ENCODE results near the gene DLX4.

Gene DLX4

GRCh38 chr17:49969134-49969759 lies at the start of gene DLX4:
TSS of gene DLX4 (plus strand) at chr17:49969190. CDS start at chr17:49969469, 279 bp downstream.
- H3K9ac ChIP-seq (ENCODE audit: low read length): no peak within 1 kb of the TSS
- H3K27ac ChIP-seq (ENCODE audit: low read length): no peak within 1 kb of the TSS
- H3K9me3 ChIP-seq (ENCODE audit: control insufficient read depth, low read depth, low read length): no peaks in the 10 kb centered on the region
- peaks cover 100% of the 10 kb centered on the region for H3K27me3 ChIP-seq (ENCODE audit: control insufficient read depth, insufficient read depth, low read length)
- H3K36me3 ChIP-seq (ENCODE audit: control insufficient read depth, low read depth, low read length): no peaks in the 10 kb centered on the region
- H3K4me3 ChIP-seq (ENCODE audit: low read length): peak within 1 kb of the TSS; percentile 73
- H3K4me1 ChIP-seq (ENCODE audit: control insufficient read depth, low read depth, low read length): peaks cover 10% of the 10 kb centered on the region

GRCh38 chr17:49920030-49920769 lies 48.8 kb upstream of the DLX4 start:
- peaks cover 7% of the 10 kb centered on the region for H3K27me3 ChIP-seq (ENCODE audit: control insufficient read depth, insufficient read depth, low read length)
- no peak overlapping the region for H3K27ac ChIP-seq (ENCODE audit: low read length)
- no peak overlapping the region for H3K9ac ChIP-seq (ENCODE audit: low read length)
- H3K4me1 ChIP-seq (ENCODE audit: control insufficient read depth, low read depth, low read length): no peaks in the 10 kb centered on the region
- no peak overlapping the region for H3K4me3 ChIP-seq (ENCODE audit: low read length)
- no peaks in the 10 kb centered on the region for H3K36me3 ChIP-seq (ENCODE audit: control insufficient read depth, low read depth, low read length)
- no peaks in the 10 kb centered on the region for H3K9me3 ChIP-seq (ENCODE audit: control insufficient read depth, low read depth, low read length)

GRCh38 chr17:49922095-49922494 lies 46.9 kb upstream of the DLX4 start:
- H3K36me3 ChIP-seq (ENCODE audit: control insufficient read depth, low read depth, low read length): no peaks in the 10 kb centered on the region
- no peaks in the 10 kb centered on the region for H3K4me1 ChIP-seq (ENCODE audit: control insufficient read depth, low read depth, low read length)
- no peak overlapping the region for H3K4me3 ChIP-seq (ENCODE audit: low read length)
- H3K27me3 ChIP-seq (ENCODE audit: control insufficient read depth, insufficient read depth, low read length): no peaks in the 10 kb centered on the region
- no peak overlapping the region for H3K27ac ChIP-seq (ENCODE audit: low read length)
- no peaks in the 10 kb centered on the region for H3K9me3 ChIP-seq (ENCODE audit: control insufficient read depth, low read depth, low read length)
- H3K9ac ChIP-seq (ENCODE audit: low read length): no peak overlapping the region

GRCh38 chr17:49924116-49924515 lies 44.9 kb upstream of the DLX4 start:
- no peak overlapping the region for H3K27ac ChIP-seq (ENCODE audit: low read length)
- no peaks in the 10 kb centered on the region for H3K4me1 ChIP-seq (ENCODE audit: control insufficient read depth, low read depth, low read length)
- no peaks in the 10 kb centered on the region for H3K36me3 ChIP-seq (ENCODE audit: control insufficient read depth, low read depth, low read length)
- H3K27me3 ChIP-seq (ENCODE audit: control insufficient read depth, insufficient read depth, low read length): no peaks in the 10 kb centered on the region
- H3K4me3 ChIP-seq (ENCODE audit: low read length): no peak overlapping the region
- H3K9ac ChIP-seq (ENCODE audit: low read length): no peak overlapping the region
- H3K9me3 ChIP-seq (ENCODE audit: control insufficient read depth, low read depth, low read length): no peaks in the 10 kb centered on the region

GRCh38 chr17:49924589-49924988 lies 44.4 kb upstream of the DLX4 start:
- Histone ChIP-seq H3K9ac (ENCODE audit: low read length) (no peak overlapping the region), H3K4me3 (ENCODE audit: low read length) (no peak overlapping the region), H3K4me1 (ENCODE audit: control insufficient read depth, low read depth, low read length) (no peaks in the 10 kb centered on the region), H3K36me3 (ENCODE audit: control insufficient read depth, low read depth, low read length) (no peaks in the 10 kb centered on the region), H3K27ac (ENCODE audit: low read length) (no peak overlapping the region), H3K27me3 (ENCODE audit: control insufficient read depth, insufficient read depth, low read length) (no peaks in the 10 kb centered on the region), H3K9me3 (ENCODE audit: control insufficient read depth, low read depth, low read length) (no peaks in the 10 kb centered on the region)

DNA sequence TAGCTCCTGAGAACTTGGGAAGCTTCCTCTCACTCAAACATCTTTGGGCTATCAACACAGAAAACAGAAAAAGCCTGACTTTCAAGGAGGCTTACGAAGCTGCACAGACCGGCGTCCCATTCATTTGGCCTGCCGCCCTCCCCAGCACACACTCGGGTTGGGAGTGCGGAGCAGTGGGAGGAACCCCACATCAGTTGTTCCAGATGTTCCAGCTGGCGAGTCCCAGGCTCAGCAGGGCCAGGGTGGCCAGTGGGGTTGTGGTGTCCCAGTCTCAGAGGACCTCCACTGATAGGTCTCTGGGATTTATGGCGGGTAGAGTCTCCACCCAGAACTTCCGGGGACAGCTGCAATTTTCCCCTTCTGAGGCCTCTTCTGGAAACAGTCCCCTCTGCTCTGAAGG lies 43.1 kb upstream of the DLX4 start:
- H3K27me3 ChIP-seq (ENCODE audit: control insufficient read depth, insufficient read depth, low read length): no peaks in the 10 kb centered on the region
- no peaks in the 10 kb centered on the region for H3K36me3 ChIP-seq (ENCODE audit: control insufficient read depth, low read depth, low read length)
- no peaks in the 10 kb centered on the region for H3K9me3 ChIP-seq (ENCODE audit: control insufficient read depth, low read depth, low read length)
- no peak overlapping the region for H3K27ac ChIP-seq (ENCODE audit: low read length)
- H3K9ac ChIP-seq (ENCODE audit: low read length): no peak overlapping the region
- H3K4me1 ChIP-seq (ENCODE audit: control insufficient read depth, low read depth, low read length): no peaks in the 10 kb centered on the region
- H3K4me3 ChIP-seq (ENCODE audit: low read length): no peak overlapping the region

- Histone ChIP-seq H3K9me3 (ENCODE audit: control insufficient read depth, low read depth, low read length) (no peaks in the 10 kb centered on the region), H3K27ac (ENCODE audit: low read length) (no peak overlapping the region), H3K27me3 (ENCODE audit: control insufficient read depth, insufficient read depth, low read length) (no peaks in the 10 kb centered on the region), H3K4me3 (ENCODE audit: low read length) (no peak overlapping the region), H3K9ac (ENCODE audit: low read length) (no peak overlapping the region), H3K4me1 (ENCODE audit: control insufficient read depth, low read depth, low read length) (no peaks in the 10 kb centered on the region), H3K36me3 (ENCODE audit: control insufficient read depth, low read depth, low read length) (no peaks in the 10 kb centered on the region)
These were observed 42.1 kb upstream of the DLX4 start for GRCh38 chr17:49926886-49927285.

- Histone ChIP-seq H3K36me3 (ENCODE audit: control insufficient read depth, low read depth, low read length) (no peaks in the 10 kb centered on the region), H3K27me3 (ENCODE audit: control insufficient read depth, insufficient read depth, low read length) (no peaks in the 10 kb centered on the region), H3K27ac (ENCODE audit: low read length) (no peak overlapping the region), H3K4me3 (ENCODE audit: low read length) (no peak overlapping the region), H3K9ac (ENCODE audit: low read length) (no peak overlapping the region), H3K9me3 (ENCODE audit: control insufficient read depth, low read depth, low read length) (no peaks in the 10 kb centered on the region), H3K4me1 (ENCODE audit: control insufficient read depth, low read depth, low read length) (no peaks in the 10 kb centered on the region)
These were observed 40.7 kb upstream of the DLX4 start for GRCh38 chr17:49928126-49928800.

GRCh38 chr17:49928837-49929475 lies 40.0 kb upstream of the DLX4 start:
- Histone ChIP-seq H3K9ac (ENCODE audit: low read length) (no peak overlapping the region), H3K27ac (ENCODE audit: low read length) (no peak overlapping the region), H3K4me3 (ENCODE audit: low read length) (no peak overlapping the region), H3K9me3 (ENCODE audit: control insufficient read depth, low read depth, low read length) (no peaks in the 10 kb centered on the region), H3K27me3 (ENCODE audit: control insufficient read depth, insufficient read depth, low read length) (no peaks in the 10 kb centered on the region), H3K4me1 (ENCODE audit: control insufficient read depth, low read depth, low read length) (no peaks in the 10 kb centered on the region), H3K36me3 (ENCODE audit: control insufficient read depth, low read depth, low read length) (no peaks in the 10 kb centered on the region)

DNA sequence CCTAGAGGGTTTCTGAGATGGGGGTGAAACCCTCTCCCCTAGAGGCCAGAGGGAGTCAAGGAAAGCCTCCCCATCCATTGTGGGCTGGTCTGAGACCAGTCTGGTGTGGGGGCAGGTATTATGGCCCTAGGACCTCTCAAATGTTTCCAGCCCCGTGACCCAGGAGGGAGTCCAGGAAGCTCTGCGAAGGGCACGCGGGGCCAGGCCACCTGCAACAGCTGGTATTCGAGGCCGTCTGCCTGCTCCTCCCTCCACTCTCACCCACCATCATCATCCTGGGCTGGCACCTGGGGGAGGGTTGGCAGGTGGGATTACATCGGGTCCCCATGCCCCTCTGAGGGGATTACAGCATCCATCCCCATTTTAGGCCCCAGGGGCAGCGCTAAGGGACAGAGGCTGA lies 38.1 kb upstream of the DLX4 start:
- H3K4me3 ChIP-seq (ENCODE audit: low read length): no peak overlapping the region
- no peak overlapping the region for H3K27ac ChIP-seq (ENCODE audit: low read length)
- no peaks in the 10 kb centered on the region for H3K27me3 ChIP-seq (ENCODE audit: control insufficient read depth, insufficient read depth, low read length)
- H3K36me3 ChIP-seq (ENCODE audit: control insufficient read depth, low read depth, low read length): no peaks in the 10 kb centered on the region
- H3K9ac ChIP-seq (ENCODE audit: low read length): no peak overlapping the region
- H3K4me1 ChIP-seq (ENCODE audit: control insufficient read depth, low read depth, low read length): no peaks in the 10 kb centered on the region
- no peaks in the 10 kb centered on the region for H3K9me3 ChIP-seq (ENCODE audit: control insufficient read depth, low read depth, low read length)

GRCh38 chr17:49931416-49932137 lies 37.4 kb upstream of the DLX4 start:
- H3K4me1 ChIP-seq (ENCODE audit: control insufficient read depth, low read depth, low read length): no peaks in the 10 kb centered on the region
- no peak overlapping the region for H3K27ac ChIP-seq (ENCODE audit: low read length)
- H3K4me3 ChIP-seq (ENCODE audit: low read length): no peak overlapping the region
- no peaks in the 10 kb centered on the region for H3K27me3 ChIP-seq (ENCODE audit: control insufficient read depth, insufficient read depth, low read length)
- no peaks in the 10 kb centered on the region for H3K36me3 ChIP-seq (ENCODE audit: control insufficient read depth, low read depth, low read length)
- no peaks in the 10 kb centered on the region for H3K9me3 ChIP-seq (ENCODE audit: control insufficient read depth, low read depth, low read length)
- no peak overlapping the region for H3K9ac ChIP-seq (ENCODE audit: low read length)
